Body of pancreas (tissue), 4 donors: ENCODE data around the gene SLC24A1. TPM values are rescaled to one million over a fixed set of nuclear protein-coding genes. Genes with fewer than 3 reads are reported as not detected.
A peak's percentile ranks its signal among the peaks of the same experiment; 100 is the strongest.

ENCODE experiments used
- ATAC-seq: fragments of 150-250 bp; one replicate; pipeline ENCODE4 v1.9.1; 2016
- DNase-seq, 4 donors: peaks; one replicate each; pipeline ENCODE4 v3.0.0-alpha.2; 2019
- H3K27ac ChIP-seq, 4 donors: fragments of 200-600 bp; sonication (generic); 1 replicate in 3 of 4; 2 replicates in 1 of 4; pipeline versions ENCODE4 v1.5.1 to v1.6.1; 2016 to 2019; ENCODE audit warnings: mild to moderate bottlenecking in 1 of 4, mixed read lengths in 1 of 4, moderate library complexity in 1 of 4
- H3K27me3 ChIP-seq, 2 donors: fragments of 200-600 bp; sonication (generic); one replicate each; pipeline ENCODE4 v1.6.0; 2016; ENCODE audit warnings: mild to moderate bottlenecking in 1 of 2
- H3K36me3 ChIP-seq, 2 donors: fragments of 200-600 bp; sonication (generic); replicated peaks in 1 of 2; 2 replicates each; pipeline ENCODE4 v1.5.1; 2016; ENCODE audit warnings: low read depth in 2 of 2; ENCODE audit not compliant: insufficient read depth in 1 of 2
- H3K4me1 ChIP-seq: fragments of 200-600 bp; sonication (generic); one replicate; pipeline ENCODE4 v1.6.0; 2016
- H3K4me3 ChIP-seq, 2 donors: fragments of 200-600 bp; sonication (generic); 1 replicate in 1 of 2; 2 replicates in 1 of 2; pipeline ENCODE4 v1.5.1; 2016 to 2019
- H3K9me3 ChIP-seq, 3 donors: fragments of 200-600 bp; sonication (generic); 1 replicate in 2 of 3; 2 replicates in 1 of 3; pipeline ENCODE4 v1.5.1; 2016
- POLR2A ChIP-seq, 3 donors: fragments of 450-650 bp; IDR thresholded peaks; one replicate each; pipeline ENCODE4 v1.6.1; 2016; ENCODE audit warnings: antibody characterized with exemption in 3 of 3, mild to moderate bottlenecking in 2 of 3
- WGBS, 2 donors: methylation state at CpG; one replicate each; pipeline ENCODE4 v1.1.5; 2017; 5-methylcytosine and 5-hydroxymethylcytosine counted together
- intact Hi-C: fragments of 100-400 bp; cut with DNase I; formaldehyde crosslinking; loops from one replicate; pipeline ENCODE4 v1.15.1; 2023
- total RNA-seq, 2 donors: library from RNA; depleted of rRNA; stranded (reverse); fragments of >200 nt; gene quantifications; one replicate each; pipeline ENCODE4 v1.1.0, GENCODE V29; 2016
- TF ChIP-seq, protein P1 (sequence below), 7 experiments: fragments of 450-650 bp in 4 of 7; fragments of 200-600 bp in 3 of 7; sonication (generic) in 3 of 7; IDR thresholded peaks; one replicate each; pipeline ENCODE4 v1.5.1; 2016 to 2019; ENCODE audit warnings: antibody characterized with exemption in 7 of 7

The SLC24A1 gene
- total RNA-seq, 2 donors from 2014 or later: 3.6 to 9.6 TPM

DNA sequence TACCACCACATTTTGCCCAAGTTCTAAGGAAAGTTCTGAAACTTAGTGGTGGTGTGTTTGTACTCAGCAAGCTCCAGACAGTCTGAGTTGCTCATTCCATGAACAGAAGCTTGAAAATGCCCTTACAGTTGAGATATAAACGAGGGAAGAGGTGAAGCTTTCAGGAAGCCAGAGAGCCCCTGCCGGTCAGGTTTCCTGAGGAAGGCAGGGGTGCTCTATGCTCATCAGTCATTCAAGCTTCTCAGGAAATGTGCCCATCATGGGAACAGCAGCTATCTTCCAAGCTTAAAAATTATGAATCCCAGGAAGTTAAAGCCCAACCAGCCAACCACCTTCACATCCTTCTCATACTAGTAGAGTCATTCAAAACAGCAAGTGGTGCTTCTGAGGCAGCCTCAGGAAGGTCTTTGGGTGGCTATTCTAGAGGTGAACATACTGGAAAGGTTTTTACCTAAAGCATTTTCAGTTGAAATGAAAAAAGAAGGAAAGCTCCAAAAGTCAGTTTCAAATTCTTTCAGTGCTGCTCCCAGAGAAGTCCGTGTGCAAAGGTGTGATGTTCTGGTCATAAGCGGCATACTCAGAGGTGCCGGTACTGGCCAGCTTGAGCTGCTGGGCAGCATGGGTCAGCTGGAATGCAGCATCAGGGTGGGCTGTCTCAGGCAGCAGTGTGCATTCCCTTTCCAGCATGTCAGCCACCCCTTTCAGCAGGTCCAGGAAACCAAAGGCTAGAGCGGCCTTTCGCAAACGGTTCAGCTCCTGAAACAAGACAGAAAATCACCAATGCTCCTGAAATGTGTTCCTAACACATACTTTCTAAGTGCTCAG lies 42.6 kb upstream of the SLC24A1 start:
- TF ChIP-seq POLR2A (IDR thresholded peaks at IDR 0.05): no peak
- TF ChIP-seq, protein P1, sequence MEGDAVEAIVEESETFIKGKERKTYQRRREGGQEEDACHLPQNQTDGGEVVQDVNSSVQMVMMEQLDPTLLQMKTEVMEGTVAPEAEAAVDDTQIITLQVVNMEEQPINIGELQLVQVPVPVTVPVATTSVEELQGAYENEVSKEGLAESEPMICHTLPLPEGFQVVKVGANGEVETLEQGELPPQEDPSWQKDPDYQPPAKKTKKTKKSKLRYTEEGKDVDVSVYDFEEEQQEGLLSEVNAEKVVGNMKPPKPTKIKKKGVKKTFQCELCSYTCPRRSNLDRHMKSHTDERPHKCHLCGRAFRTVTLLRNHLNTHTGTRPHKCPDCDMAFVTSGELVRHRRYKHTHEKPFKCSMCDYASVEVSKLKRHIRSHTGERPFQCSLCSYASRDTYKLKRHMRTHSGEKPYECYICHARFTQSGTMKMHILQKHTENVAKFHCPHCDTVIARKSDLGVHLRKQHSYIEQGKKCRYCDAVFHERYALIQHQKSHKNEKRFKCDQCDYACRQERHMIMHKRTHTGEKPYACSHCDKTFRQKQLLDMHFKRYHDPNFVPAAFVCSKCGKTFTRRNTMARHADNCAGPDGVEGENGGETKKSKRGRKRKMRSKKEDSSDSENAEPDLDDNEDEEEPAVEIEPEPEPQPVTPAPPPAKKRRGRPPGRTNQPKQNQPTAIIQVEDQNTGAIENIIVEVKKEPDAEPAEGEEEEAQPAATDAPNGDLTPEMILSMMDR (IDR thresholded peaks at IDR 0.05): no peak
- intact Hi-C loops: no loop called here

DNA sequence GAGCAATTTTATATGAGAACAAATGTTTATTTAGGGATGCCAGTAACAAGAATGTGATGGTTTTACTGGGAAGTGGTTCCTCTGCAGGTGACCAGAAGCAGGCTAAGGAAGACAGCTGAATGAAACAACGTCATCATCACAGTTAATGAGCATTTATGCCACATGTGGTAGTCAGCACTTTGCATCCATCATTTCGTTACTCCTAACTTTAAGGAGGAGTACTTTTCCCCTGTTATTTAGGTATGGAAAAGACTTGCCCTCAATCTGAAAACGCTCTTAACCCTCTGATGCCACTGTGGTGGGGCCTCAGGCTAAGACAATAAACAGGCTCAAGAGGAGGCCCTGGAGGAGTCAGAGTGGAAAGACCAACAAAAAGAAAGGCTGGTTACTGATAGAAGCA lies 42.0 kb upstream of the SLC24A1 start:
- DNase-seq (no peak), ATAC-seq (no peak)
- intact Hi-C loops: no loop called here
- Histone ChIP-seq H3K4me1 (no peaks in the 10 kb centered on the region), H3K27me3 (no peaks in the 10 kb centered on the region), H3K36me3 (peaks cover 0 to 21% of the 10 kb centered on the region in 2 donors), H3K27ac (no peak overlapping the region), H3K4me3 (no peak overlapping the region), H3K9me3 (no peaks in the 10 kb centered on the region)
- no peak for TF ChIP-seq POLR2A (IDR thresholded peaks at IDR 0.05)
- TF ChIP-seq, protein P1 (IDR thresholded peaks at IDR 0.05): no peak
- 81 to 96% methylated on average over 3 of the region's 3 CpGs for WGBS, 2 donors

More for the DNA sequence above, 42.6 kb upstream of the SLC24A1 start:
- Histone ChIP-seq H3K27me3 (no peaks in the 10 kb centered on the region), H3K36me3 (peaks cover 0 to 19% of the 10 kb centered on the region in 2 donors), H3K4me3 (no peak overlapping the region), H3K4me1 (no peaks in the 10 kb centered on the region), H3K27ac (no peak overlapping the region), H3K9me3 (no peaks in the 10 kb centered on the region)
- 73 to 81% methylated on average over 8 of the region's 8 CpGs for WGBS, 2 donors
- DNase-seq: no peak
- ATAC-seq: no peak

GRCh38 chr15:65580287-65580686 lies 41.5 kb upstream of the SLC24A1 start:
- no peak overlapping the region for H3K27ac ChIP-seq
- intact Hi-C loops: no loop called here
- H3K27me3 ChIP-seq: no peaks in the 10 kb centered on the region
- H3K4me1 ChIP-seq: no peaks in the 10 kb centered on the region
- ATAC-seq (no peak), DNase-seq (no peak)
- no peak overlapping the region for H3K4me3 ChIP-seq
- TF ChIP-seq, protein P1 (IDR thresholded peaks at IDR 0.05): no peak
- no peak for TF ChIP-seq POLR2A (IDR thresholded peaks at IDR 0.05)
- peaks cover 0 to 21% of the 10 kb centered on the region in 2 donors for H3K36me3 ChIP-seq
- no peaks in the 10 kb centered on the region for H3K9me3 ChIP-seq

GRCh38 chr15:65583701-65584100 lies 38.0 kb upstream of the SLC24A1 start:
- ATAC-seq (no peak), DNase-seq (no peak)
- Histone ChIP-seq H3K4me3 (no peak overlapping the region), H3K9me3 (no peaks in the 10 kb centered on the region), H3K4me1 (no peaks in the 10 kb centered on the region), H3K36me3 (peaks cover 0 to 21% of the 10 kb centered on the region in 2 donors), H3K27ac (peak overlapping the region in 1 of 4 donors; percentile 18), H3K27me3 (no peaks in the 10 kb centered on the region)
- 56% methylated on average over 1 of the region's 1 CpG for WGBS, 2 donors
- TF ChIP-seq, protein P1 (IDR thresholded peaks at IDR 0.05): no peak
- TF ChIP-seq POLR2A (IDR thresholded peaks at IDR 0.05): no peak
- intact Hi-C loops: no loop called here

DNA sequence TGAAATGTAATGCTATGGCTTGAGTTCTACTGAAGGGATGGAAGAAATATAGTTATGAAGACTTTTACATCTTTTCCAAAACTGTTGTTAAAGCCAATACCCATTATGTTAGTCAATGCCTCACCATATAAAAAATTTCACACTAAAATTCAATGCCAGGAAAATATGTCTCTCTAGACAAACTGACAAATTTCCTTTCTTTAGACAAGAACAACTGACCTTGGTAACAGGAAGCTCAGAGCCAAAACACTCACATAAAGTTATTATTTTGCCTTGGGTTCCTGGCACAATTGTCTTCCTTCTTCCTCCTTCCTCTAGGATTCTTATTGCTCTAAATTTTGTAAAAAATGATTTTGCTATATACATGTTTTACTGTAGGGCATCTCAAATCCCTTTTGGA lies 37.5 kb upstream of the SLC24A1 start:
- H3K27ac ChIP-seq: peak overlapping the region in 1 of 4 donors; percentile 18
- ATAC-seq: no peak

More for the DNA sequence above, 37.5 kb upstream of the SLC24A1 start:
- no peaks in the 10 kb centered on the region for H3K9me3 ChIP-seq
- DNase-seq: no peak
- H3K36me3 ChIP-seq: peaks cover 0 to 25% of the 10 kb centered on the region in 2 donors
- H3K4me3 ChIP-seq: no peak overlapping the region
- intact Hi-C loops: no loop called here
- no peaks in the 10 kb centered on the region for H3K4me1 ChIP-seq
- H3K27me3 ChIP-seq: no peaks in the 10 kb centered on the region
- TF ChIP-seq, protein P1 (IDR thresholded peaks at IDR 0.05): no peak
- no peak for TF ChIP-seq POLR2A (IDR thresholded peaks at IDR 0.05)
